CD4-positive, alpha-beta T cell treated with Interferon gamma for 1 hour (primary cell): ENCODE results near the gene FAM193A.
"Not testable (repeated sequence)": the region's sequence is repeated elsewhere in the genome, so short reads cannot be mapped to it uniquely, and the experiment has no call there.

Experiments
- DNase-seq: peaks from one replicate; pipeline ENCODE4 v3.0.0-alpha.2; 2020

FAM193A gene

DNA sequence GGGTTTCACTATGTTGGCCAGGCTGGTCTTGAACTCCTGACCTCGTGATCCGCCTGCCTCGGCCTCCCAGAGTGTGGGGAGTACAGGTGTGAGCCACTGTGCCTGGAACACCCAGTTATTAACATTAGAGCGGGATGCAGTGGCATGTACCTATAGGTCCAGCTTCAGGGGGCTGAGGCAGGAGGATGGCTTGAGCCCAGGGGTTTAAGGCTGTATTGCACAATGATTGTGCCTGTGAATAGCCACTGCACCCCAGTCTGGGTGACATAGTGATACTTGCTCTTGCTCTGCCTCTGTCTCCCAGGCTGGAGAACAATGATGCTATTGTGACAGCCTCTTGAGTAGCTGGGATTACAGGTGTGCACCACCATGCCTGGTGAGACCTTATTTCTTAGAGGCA is 39.8 kb downstream of the FAM193A start:
- DNase-seq: no peak

DNA sequence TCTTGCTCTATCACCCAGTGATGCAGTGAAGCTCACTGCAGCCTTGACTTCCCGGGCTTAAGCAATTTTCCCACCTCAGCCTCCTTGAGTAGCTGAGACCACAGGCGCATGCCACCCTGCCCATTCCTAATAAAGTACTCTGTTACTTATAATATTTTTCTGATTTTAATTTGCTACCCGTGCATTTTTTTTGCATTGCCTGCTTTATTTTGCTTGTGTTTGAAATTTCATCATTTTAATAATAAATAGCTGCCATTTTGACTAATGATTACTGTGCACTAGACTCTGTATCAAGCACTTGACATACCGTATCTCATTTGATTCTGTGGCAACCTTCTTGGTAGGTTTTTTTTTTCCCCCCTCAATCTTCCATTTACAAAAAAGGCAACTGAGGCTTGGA is 41.7 kb downstream of the FAM193A start:
- DNase-seq: no peak

DNA sequence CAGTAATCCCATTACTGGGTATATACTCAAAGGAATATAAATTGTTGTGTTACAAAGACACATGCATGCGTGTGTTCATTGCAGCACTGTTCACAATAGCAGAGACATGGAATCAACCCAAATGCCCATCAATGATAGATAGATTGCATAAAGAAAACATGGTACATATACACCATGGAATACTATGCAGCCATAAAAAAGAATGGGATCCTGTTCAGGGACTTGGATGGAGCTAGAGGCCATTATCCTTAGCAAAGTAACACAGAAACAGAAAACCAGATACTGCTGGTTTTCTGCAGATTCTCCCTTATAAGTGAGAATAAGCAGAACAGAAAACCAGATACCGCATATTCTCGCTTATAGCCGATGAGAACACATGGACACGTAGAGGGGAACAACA is 43.5 kb downstream of the FAM193A start:
- no peak for DNase-seq

DNA sequence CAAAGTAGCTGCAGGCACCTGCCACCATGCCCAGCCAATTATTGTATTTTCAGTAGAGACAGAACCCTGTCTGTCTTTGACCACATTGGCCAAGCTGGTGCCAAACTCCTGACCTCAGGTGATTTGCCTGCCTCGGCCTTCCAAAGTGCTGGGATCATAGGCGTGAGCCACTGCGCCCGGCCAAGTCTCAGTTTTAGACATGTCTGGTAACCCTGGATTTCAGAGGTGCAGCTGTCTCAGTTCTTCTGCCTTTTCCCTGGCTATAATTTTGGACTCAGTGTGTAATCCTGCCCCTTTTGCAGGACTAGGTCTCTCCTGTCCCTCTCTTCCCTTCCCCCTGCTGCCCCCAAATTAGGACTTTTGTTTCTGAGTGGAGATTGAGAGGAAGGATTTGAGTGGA is 46.6 kb downstream of the FAM193A start:
- no peak for DNase-seq

DNA sequence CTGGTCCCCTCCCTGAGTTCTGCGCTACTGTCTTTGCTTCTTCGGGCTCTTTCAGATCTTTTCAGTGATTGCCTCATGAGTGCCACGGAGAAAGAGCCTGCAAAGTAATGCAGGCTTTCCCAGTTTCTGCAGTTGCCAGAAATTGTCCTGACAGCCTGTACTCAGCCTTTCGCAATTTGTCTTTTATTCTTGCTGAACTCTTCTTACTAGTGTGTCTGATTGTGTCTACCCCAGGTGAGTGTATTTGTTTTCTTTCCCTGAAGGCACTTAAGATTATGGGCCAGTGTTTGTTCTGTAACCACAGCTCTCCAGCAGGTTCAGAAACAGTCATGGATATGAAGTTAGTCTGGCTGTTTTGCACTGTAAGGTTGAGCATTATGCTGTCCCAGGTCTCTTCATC is 47.1 kb downstream of the FAM193A start:
- DNase-seq: no peak

DNA sequence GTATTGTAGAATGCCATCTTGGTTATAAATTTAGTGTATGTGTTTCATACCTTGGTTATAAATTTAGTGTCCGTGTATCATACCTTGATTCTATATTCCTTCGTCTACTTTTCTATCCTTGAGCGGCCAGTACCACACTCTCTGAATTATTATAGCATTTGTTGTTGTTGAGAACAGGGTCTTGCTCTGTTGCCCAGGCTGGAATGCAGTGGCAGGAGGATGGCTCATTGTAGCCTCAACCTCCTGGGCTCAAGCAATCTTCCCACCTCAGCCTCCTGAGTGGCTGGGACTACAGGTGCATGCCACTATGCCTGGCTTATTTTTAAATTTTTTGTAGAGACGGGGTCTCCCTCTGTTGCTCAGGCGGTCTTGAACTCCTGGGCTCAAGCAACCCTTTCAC is 50.1 kb downstream of the FAM193A start:
- DNase-seq: no peak

DNA sequence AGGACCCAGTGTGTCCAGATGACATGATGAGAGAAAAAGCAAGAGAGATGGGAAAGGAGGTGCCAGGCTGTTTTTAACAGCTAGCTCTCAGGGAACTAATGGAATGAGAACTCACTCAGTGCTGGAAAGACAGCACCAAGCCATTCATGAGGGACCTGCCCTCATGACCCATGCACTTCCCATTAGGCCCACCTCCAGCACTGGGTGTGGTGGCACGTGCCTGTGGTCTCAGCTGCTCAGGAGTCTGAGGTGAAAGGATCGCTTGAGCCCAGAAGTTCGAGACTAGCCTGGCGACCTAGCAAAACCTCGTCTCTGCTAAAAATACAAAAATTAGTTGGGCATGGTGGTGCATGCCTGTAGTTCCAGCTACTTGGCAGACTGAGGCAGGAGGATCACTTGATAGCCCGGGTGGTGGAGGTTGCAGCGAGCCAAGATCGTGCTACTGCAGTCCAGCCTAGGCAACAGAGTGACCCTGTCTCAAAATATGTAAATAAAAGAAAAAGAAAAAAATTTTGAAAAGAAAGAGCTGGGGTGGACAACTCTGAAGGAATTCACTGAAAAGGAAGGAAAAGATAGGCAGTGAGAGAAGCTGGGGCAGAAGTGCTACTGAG is 50.9 kb downstream of the FAM193A start:
- DNase-seq: no peak

DNA sequence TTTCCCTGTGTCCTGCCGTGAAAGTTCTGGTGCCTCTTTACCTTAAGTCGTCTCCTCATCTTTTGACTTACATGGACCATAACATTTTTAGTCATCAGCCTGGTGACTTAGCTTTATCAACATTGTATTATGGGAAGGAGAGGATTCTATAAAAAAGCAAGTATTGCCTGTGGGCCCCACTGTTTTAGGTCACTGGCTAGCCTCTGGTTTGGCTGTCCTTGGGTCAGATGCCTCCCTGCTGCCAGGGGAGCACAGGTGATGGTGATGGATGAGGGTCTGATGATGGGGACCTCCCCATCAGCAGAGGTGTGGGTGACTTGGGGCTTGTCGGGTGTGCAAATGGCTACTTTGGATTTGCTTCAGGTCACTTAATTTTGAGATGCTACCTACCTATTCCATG is 51.8 kb downstream of the FAM193A start:
- no peak for DNase-seq

DNA sequence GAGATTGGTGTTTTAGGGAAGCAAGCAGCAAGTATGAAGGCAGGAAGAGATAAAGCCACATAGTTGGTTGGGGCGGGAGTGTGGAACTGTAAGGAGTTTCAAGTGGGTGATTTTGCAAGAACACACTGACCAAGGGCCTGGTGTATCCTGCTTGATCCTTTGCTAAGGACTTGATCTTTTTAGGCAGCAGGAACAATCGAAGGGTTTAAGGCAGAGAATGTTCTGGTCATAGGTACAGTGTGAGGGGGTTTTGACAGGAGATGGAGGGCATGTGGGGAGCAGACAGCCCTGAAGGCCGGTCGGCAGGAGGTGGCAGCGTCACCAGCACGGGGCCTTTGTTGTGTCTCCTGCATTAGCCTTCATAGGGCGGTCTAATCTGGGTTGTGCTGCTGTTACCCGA is 54.7 kb downstream of the FAM193A start:
- DNase-seq: no peak

DNA sequence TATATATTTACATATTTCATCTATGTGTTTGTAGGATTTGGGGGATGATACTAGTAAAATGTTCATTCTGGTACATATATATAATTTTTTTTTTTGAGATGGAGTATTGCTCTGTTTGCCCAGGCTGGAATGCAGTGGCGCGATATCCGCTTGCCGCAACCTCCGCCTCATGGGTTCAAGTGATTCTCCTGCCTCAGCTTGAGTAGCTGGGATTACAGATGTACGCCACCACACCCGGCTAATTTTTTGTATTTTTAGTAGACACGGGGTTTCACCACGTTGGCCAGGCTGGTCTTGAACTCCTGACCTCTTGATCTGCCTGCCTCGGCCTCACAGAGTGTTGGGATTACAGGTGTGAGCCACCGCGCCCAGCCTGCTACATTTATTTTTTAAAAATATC is 55.6 kb downstream of the FAM193A start:
- DNase-seq: not testable (repeated sequence)

DNA sequence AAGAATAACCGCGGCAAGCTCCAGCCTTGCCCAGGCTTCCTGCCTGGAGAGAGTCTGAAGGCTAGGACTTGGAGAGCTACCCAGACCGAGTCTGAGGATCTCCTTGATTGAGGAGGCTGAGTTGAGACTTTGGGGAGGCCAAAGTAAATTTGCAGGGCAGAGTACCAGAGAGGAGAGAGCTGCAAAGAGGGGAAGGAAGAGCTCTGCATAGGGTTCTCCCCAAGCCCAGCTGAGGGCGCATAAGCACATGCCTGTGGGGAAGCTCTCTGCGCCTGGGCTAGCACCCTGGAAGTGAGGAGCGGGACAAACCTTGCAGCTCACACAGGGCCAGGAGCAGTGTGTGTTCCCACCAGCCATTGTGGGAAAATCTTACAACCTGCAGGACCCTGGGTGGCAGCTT is 56.1 kb downstream of the FAM193A start:
- DNase-seq: no peak

DNA sequence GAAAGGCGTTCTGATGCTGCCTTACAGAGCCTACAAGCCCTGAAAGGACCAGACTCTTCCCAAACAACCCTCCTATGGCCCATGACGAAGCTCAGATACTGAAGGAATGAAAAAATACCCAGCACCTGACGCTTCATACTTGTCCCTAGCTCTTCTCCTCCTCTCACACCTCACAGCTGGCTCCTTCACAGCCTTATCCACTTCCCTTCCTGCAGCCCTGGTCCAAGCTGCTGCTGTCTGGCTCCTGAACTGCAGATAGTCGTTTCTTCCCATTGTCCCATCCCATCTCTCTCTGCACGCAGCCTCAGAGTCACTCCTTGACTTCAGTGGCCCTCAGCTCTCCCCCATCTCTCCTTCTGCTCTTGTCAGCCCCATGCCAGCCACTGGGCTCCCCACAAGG is 56.6 kb downstream of the FAM193A start:
- DNase-seq: no peak

DNA sequence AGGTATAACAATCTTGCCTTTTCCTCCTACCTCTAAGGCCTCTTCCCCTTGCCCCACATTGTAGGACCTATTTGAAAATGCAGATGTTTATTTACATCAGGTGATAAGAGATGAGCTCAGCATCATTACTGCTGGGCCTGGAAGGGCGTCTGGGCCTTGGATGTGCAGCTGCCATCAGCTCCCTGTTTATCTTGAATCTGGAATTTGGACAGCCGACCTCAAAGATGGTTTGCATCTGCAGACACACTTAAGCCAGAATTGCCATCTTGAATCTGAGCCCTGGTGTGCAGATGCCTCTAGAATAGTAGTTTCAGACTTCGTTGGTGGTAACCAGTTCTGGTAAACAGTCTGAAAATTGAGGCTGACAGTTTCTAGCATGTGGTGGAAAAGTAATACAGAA is 59.0 kb downstream of the FAM193A start:
- DNase-seq: no peak

DNA sequence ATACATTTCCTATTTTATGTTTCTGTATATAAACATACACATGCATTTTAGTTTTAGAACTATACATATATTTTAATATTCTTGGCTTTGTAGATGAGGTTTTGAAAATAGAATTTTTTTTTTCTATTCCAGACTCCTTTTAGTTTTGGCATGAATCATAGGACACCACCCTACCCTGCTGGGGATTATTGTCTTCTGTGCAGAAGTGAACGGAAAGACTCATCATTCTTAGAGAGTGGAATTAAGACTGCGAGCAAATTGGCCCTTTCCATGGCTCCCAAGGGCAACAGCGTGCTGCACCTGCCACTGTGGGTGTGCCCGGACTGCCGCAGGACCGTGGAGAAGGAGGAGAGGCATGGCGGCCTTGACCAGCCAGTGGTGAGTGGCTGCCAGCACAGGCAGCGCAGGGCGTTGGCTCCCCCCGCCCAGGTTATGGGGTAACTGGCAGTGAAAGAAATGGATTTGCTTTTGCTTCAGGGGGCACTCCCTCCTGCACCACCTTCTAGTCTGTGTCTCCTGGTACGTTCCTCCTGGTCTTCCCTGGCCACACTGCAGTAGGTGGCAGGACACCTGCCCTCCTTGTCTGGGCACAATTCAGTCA is 59.6 kb downstream of the FAM193A start:
- DNase-seq: no peak

DNA sequence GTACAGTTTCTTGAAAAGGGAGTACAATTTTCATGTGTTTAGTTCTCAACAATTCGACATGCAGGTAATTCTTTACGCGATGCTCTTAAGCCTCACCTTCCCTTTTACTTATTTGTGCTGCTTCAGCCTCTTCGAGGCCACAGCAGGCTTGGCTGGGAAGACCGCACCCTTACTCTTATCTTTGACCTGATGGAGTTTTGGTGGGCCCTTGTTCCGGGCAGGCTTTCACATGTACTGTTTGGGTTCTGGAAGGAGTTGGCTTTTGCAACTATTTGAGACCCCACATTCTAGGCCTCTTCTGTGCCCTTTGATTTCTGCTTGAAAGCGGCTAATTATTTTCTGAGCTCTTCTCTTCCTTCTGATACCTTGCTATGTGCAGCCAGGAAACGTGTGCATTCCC is 60.2 kb downstream of the FAM193A start:
- DNase-seq: no peak

DNA sequence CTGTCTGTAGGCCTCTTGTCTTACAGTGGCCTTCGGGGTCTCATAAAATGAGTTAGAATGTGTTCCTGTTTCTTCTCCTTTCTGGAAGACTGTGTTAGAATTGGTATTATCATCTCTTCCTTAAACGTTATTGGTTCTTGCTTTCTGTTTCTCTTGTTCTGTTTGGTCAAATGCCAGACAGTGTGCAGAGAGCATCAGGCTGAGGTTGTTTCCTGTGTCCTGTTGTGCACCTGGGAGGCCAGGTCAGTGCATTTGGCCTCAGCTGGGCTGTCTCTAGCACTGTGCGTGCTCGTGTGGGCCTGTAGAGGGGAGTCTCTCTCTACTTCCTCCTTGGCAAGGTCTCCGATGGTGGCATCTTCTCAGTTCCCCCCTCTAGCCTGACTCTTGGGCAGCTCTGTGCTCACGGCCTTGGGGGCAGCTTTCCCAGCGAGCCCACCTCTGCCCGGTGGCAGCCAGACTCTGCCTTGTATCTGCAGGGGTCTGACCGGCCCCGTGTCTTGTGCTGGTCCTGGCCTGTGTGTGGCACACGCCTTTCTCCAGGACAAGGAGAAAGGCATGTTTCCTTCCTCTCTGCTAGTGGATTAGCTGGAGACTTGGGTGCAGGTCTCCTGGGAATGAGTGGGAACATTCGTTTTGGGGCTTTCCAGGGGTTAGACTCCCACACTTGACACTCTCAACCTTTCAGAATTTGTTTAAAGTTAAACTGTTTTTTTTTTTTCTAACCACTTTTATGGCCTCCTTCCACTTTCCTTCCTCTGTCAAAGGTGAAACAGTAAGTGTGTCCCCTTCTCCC is 62.3 kb downstream of the FAM193A start:
- peak; percentile 37 for DNase-seq

DNA sequence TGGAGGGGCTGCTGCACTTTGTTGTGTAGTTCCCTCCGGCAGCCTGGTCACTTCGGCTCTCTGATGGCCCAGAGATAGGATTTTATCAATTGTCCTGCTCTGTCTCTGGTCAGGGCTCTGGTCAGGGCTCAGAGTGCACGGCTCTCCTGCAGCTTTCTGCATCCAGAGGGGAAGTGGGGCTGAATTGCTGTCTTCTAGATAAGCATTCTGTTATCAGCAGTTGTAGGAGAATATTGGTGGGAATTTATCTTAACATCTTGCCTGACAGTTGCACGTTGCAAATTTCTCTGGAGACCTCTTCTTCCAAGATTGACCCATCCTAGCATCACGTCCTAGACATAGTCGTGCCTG is 62.8 kb downstream of the FAM193A start:
- no peak for DNase-seq

DNA sequence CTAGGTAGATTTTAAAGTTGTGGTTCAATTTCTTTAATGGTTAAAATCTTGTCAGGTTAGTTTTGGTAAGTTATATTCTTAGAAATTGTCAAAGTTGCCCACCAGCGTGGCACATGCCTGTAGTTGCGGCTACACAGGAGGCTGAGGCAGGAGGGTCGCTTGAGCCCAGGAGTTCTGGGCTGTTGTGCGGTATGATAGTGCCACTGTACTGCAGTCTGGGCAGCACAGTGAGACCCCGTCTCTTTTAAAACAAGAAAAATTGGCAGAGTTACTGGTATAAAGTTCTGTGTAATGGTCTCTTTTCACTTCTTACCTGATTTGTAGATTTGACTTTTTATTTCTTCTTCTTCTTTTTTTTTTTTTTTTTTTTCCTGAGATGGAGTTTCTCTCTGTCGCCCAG is 64.4 kb downstream of the FAM193A start:
- DNase-seq: no peak

DNA sequence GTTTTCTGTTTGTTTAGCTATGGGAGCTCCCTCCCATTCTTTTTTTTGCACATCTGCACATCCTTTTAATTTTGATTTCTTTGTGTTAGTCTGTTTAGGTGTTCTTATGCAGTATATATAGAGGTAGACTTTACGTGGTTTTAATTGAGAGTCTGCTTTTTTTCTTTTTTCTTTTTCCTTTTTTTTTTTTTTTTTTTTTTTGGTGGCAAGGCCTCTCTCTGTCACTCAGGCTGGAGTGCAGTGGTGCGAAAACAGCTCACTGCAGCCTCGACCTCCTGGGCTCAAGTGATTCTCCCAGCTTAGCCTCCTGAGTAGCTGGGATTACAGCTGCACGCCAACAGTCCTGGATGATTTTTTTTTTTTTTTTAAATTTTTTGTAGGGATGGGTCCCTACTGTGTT is 68.2 kb downstream of the FAM193A start:
- no peak for DNase-seq

DNA sequence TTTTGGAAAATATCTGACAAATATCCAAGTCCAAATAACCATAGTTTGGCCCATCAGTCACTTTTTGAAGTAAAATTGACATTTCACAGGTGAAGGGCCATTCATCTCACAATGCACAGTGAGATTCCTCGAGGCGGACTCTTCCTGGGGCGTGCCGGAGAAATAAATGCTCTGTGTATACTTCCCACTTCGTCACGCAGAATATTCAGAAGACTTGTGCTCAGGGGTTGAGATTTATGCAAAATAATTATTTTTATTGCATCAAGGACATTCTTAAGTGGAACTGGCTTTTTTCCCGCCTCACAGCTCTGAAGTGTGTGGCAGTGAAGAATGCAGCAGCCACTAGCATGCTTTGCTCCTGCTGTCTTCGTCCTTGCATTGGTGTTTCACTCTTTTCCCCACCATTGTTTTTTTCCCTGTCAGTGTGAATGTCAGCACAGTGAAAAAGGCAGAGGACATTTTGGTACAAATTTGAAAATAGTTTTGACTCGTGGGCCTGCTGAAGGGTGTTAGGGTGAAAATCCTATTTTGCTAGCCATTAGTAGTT is 70.6 kb downstream of the FAM193A start:
- no peak for DNase-seq

DNA sequence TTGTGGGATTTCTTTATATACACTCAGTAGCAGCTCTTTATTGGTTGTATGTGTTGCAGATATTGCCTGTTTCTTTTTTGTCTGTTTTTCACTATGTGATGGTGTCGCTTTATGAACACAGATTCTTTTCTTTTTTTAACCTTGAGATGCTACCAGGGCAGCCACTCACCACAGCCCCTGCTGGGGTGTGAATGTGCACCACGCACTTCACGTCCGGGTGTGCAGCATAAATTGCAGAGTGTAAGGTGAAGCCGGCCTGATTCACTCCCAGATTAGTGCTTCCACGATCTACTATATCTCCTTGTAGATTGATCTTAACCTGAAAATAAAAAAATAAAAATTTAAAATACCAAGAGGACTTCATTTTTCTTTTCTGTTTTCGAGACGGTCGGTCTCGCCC is 71.4 kb downstream of the FAM193A start:
- DNase-seq: no peak

DNA sequence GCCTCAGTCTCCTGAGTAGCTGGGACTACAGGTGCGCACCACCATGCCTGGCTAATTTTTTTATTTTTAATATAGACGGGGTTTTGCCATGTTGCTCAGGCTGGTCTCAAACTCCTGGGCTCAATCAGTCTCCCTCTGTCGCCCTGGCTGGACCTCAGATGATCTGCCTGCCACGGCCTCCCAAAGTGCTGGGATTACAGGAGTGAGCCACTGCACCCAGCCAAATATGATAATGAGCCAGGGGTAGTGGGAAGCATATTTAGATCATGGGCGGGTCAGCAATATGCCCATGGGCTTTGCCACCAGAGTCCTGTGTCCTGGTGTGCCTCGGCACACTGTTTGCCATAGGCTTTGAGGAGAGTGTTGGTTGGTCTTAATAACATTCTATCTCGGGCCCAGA is 71.8 kb downstream of the FAM193A start:
- DNase-seq: no peak

DNA sequence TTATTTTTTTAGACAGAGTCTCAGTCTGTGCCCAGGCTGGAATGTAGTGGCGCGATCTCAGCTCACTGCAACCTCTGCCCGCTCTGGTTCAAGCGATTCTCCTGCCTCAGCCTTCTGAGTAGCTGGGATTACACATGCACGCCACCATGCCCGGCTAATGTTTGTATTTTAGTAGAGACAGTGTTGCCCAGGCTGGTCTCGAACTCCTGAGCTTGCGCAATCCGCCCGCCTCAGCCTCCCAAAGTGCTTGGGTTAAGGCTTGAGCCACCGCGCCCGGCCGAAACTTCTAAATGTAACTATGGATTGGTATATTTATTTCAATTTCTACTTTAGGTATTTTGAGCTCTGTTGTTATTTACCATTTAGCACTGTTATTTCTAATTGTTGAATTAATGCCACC is 79.4 kb downstream of the FAM193A start:
- DNase-seq: no peak

DNA sequence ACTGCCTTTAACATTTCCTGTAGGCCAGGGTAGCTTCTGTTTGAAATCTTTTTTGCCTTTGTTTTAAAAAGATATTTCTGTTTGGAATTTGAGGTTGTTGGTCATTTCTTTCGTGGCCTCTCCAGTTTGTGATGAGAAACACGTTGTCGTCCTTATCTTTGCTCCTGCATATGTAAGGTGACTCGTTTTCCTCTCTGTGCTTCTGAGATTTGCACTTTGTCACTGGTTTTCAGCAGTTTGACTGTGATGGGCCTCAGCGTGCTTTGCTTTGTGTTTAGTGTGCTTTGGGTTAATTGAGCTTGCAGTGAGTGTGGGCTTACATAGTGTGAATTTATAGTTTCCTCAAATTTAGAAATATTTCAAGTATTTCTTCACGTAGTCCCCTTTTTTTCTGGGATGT is 81.5 kb downstream of the FAM193A start:
- DNase-seq: no peak
